Raji (cell line): ENCODE results near the gene BAIAP2.

Source experiments
- POLR2A ChIP-seq: IDR thresholded peaks from 2 replicates; pipeline ENCODE4 v1.6.1; 2011; ENCODE audit warnings: low read depth, low read length, control low read depth; ENCODE audit not compliant: insufficient read depth

BAIAP2 gene

DNA sequence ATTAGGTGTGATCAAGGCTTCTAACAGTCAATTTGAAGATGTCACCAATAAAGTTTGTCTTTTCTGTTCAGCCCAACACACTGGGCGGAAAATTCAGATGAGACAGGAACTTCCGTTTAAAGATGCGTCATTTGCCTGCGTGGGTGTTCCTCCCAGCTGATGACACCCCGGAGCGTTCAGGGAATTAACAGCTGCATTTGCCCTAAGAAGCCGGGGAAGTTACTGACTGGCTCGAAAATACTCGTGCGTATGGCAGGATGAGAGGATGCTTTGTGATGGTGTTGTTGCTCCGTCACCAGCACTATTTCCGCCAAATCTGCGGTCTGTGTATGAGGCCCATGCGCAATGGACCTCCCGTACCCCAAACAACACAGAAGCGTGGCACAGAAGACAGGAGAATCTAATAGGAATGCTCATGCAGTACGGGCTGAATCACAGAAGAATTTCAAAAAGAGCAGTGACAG lies 118.4 kb downstream of the BAIAP2 start:
- no peak for TF ChIP-seq POLR2A

GRCh38 chr17:81154961-81155360 lies 120.0 kb downstream of the BAIAP2 start:
- TF ChIP-seq POLR2A: no peak

DNA sequence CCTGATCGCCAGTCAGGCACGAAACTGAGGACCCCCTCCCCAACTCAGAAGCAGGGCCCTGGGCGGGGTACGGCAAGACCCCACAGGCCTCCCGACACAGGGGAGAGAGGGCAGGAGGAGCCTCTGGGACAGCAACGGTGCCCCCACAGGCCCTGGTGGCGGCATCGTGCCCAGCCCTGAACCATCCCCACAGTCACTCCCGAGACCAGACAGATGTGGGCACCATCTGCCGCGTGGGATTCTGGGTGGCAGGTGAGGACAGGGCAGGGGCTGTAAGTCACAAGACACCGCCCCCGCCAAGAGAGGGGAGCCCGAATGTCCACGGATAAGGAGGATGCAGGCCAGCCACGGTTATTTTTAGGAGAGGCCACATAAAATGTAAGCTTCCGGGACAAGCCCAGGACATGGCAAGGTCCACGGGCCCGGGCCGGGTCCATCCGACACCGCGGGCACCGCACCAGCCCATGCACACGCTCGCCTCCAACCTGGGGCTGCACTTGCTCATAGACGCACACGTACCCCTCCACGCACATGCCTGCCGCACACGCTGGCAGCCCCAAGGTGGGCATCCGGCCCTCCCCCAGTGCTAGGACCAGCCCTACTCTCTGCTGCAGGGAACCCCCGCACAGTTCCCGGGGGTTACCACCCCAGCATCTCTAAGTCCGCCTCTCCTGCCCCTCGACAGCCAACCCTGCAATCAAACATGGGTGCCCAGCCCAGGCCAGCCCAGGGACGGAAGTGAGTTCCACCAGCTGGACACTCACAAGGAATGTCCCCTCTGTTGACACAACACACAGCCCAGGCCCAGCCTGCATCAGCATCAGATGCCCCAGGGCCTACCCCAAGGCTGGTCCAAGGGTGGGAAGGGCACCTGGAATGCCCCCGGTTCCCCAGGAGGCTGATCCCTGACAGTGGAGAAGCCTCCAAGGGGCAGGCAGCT lies 122.2 kb downstream of the BAIAP2 start:
- no peak for TF ChIP-seq POLR2A

- TF ChIP-seq POLR2A: no peak
Measured at GRCh38 chr17:81157848-81158687, 123.1 kb downstream of the BAIAP2 start.

DNA sequence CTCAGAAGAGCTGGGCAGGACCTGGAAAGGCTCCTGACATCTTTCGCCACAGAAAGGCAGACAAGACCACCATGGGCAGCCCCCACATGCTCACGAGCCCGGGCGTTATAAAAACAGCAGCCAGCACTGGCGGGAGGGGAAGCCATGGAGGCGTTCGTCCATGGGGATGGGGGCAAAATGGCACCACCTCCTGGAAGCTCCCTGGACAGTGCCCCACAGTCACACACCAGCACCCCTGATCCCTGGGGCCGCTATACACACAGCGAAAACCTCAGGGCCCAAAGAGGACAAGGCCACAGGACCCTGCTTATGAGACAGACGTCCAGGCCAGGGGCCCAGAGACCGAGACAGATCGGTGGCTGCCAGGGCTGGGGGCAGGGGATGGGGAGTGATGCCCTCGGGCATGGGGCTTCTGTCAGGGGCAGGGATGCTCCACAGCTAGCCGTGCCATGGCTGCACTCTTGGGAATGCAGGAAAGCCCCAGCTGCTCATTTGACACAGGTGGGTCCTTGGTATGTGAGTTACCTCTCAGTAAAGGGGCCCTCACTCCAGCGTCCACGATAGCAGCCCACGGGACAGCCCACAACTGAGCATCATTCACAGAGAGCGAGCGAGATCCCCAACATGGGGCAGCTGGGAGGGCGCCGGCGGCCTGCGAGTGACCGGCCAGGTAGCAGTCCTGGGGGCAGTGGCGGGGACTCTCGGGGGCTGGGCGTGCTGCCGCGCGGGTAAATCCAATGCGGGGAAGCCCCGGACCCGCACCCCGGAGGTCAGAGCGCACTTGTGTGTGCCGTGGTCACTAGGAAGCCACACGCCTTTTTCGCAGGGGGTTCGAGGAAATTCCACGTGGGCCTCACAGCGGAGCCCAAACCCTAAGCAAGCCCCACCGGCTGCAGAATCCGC lies 124.0 kb downstream of the BAIAP2 start:
- TF ChIP-seq POLR2A: no peak

GRCh38 chr17:81159611-81160265 lies 124.8 kb downstream of the BAIAP2 start:
- TF ChIP-seq POLR2A: no peak

GRCh38 chr17:81160306-81160705 lies 125.4 kb downstream of the BAIAP2 start:
- TF ChIP-seq POLR2A: no peak

- no peak for TF ChIP-seq POLR2A
Measured at GRCh38 chr17:81160747-81161453, 125.9 kb downstream of the BAIAP2 start.

DNA sequence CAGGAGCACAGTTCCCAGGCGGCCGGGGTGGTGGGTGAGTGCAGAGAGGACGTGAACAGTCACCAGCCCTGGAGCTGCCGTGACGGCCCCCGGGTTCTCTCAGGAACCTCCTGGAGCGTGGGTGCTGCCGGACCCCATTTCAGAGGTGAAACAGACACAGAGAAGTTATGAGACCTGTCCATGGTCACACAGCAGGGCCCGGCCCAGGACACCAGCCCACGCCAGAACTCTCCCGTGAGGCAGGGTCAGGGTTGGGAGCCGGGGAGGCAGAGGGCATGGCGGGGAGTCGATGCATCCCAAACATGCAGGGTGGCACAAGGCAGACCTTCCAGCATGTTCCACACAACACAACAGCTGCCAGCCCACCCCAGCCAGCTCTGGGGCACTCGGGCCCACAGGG lies 126.6 kb downstream of the BAIAP2 start:
- no peak for TF ChIP-seq POLR2A

DNA sequence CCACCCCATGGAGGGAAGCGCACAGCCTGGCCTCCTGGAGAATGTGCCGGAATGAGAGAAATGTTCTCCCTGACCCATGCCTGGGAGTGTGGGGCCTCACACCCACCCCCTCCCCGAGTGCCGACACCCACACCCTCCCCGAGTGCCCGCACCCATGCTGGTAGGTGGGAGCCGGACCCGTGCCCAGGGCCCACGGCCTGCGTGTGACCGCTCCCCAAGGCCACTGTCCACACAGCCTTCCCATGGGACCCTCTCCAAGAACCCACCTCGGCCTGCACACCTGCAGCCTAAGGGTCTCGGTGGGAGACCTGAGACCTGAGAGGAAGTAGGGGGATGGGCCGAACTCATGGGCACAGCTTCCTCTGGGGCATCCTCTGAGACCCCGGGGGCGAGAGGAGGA lies 127.0 kb downstream of the BAIAP2 start:
- no peak for TF ChIP-seq POLR2A

GRCh38 chr17:81162491-81162890 lies 127.5 kb downstream of the BAIAP2 start:
- no peak for TF ChIP-seq POLR2A

- no peak for TF ChIP-seq POLR2A
Measured at GRCh38 chr17:81163051-81163695, 128.2 kb downstream of the BAIAP2 start.

DNA sequence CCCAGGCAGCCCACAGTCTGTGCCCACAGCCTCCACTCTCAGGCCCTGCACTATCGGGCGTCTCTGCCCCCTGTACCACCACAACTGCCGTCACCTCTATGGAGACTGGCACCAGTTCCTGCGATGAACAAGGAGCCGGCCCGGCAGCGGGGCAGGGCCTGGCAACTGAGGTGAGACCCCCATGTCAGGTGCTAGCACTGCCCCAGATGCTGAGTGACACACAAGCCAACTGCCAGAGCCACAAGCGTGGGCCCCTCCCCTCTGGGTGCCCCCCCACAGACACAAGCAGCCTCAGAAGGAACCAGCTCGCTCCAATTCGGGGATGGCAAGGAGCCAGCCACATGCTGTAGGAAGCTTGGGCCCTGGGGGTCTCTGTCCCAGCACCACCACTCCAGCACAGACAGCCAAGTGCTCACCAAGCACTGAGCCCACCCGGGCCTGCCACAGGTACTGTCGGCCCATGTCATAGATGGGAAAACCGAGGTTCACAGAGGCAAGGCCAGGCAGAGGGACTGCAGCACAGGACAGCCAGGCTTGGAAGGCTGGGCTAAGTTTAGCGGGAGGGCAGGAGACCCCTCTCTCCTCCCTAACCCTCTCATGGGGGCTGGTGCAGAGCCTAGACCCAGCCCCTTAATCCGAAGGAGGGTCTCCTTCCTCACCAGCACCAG lies 128.9 kb downstream of the BAIAP2 start:
- TF ChIP-seq POLR2A: no peak
